Measurements from ENCODE around the gene UNC45A.
"Not testable (repeated sequence)": the region's sequence is repeated elsewhere in the genome, so short reads cannot be mapped to it uniquely, and the experiment has no call there.

Gene UNC45A

GRCh38 chr15:90903733-90904536, 31.1 kb upstream of the UNC45A start:
- DNase-seq, result no peak

DNA sequence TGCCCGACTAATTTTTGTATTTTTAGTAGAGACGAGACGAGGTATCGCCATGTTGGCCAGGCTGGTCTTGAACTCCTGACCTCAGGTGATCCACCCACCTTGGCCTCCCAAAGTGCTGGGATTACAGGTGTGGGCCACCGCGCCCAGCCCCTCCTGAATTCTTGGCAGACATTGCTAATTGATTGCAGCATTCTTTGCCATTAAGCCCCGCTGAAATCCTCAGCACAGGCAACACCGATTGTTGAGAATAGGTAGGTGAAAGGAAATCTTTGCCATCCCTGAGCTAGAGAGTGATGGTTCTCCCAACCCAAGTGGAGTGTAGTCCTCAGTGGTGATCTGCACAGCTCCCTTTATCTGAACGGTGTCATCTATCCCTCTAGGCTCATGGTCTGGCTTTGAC, 30.3 kb upstream of the UNC45A start:
- DNase-seq, result no peak

GRCh38 chr15:90905306-90906180, 29.5 kb upstream of the UNC45A start:
- no peak for DNase-seq

DNA sequence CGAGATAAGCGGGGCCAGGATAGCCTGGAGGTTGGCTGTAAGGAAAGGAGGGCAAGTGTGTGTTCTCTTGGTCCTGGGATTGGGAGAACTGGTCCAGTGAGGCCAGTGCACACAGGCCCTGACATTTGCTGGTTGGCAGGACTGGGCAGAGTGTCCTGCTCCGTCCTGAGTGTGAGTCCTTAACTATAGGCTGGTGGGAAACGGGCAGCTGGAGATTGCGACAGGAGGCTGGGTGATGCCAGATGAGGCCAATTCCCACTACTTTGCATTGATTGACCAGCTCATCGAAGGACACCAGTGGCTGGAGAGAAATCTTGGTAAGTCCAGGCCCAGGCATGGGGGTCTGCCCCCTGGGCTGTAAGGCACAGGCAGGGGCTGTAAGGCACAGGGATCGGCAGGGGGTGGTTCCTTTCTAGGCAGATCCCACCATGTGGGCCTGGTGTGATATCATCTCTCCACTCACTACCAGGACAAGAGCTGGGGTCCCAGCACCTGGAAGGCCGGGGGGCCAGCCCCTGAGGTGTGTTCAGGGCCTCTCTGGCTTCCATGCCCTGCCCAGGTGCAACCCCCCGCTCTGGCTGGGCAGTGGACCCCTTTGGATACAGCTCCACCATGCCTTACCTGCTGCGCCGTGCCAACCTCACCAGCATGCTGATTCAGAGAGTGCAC, 28.8 kb upstream of the UNC45A start:
- DNase-seq, result no peak

DNA sequence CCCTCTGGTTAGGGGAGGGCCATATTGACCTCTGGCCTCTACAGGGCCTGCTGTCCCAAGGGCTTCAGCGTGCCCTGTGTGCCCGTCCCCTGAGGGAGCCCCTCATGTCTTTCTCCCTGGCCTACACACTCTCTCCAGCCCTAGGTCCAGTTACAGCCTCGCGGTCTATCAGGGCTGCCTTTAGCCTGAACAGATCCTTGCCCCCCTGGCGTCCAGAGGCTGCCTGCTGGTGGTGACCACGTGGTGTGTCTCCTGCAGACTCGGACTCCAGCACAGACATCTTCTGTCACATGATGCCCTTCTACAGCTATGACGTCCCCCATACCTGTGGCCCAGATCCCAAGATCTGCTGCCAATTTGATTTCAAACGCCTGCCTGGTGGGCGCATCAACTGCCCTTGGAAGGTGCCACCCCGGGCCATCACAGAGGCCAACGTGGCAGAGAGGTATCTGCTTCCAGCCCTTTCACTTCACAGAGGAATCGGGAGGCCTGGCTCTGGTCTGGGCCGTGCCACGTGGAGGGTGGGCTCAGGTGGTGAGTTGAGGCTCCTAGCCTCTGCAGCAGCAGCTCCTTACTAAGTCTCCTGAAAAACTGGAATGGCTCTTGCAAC, 27.9 kb upstream of the UNC45A start:
- no peak for DNase-seq

- no peak for DNase-seq
Measured at GRCh38 chr15:90907838-90908507, 27.1 kb upstream of the UNC45A start.

DNA sequence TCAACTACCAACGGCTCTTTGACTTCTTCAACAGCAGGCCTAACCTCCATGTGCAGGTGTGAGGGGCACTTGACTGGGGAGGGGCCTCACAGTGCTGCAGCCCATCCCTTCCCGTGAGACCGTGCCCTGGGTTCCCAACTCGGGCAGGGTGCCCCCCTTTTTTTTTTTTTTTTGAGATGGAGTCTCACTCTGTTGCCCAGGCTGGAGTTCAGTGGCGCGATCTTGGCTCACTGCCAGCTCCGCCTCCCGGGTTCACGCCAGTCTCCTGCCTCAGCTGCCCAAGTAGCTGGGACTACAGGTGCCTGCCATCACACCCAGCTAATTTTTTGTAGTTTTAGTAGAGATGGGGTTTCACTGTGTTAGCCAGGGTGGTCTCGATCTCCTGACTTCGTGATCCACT, 25.6 kb upstream of the UNC45A start:
- not testable (repeated sequence) for DNase-seq

DNA sequence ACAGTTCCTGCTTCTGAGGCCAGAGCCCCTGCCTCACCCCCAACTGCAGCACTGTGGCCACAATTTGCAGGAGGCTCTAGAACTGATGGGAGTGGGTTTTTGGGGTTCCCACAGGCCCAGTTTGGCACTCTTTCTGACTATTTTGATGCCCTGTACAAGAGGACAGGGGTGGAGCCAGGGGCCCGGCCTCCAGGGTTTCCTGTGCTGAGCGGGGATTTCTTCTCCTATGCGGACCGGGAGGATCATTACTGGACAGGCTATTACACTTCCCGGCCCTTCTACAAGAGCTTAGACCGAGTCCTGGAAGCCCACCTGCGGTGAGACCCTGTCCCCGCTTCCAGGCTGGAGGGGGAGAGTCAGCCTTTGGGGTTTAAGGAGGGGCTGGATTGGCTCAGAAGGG, 25.1 kb upstream of the UNC45A start:
- no peak for DNase-seq

DNA sequence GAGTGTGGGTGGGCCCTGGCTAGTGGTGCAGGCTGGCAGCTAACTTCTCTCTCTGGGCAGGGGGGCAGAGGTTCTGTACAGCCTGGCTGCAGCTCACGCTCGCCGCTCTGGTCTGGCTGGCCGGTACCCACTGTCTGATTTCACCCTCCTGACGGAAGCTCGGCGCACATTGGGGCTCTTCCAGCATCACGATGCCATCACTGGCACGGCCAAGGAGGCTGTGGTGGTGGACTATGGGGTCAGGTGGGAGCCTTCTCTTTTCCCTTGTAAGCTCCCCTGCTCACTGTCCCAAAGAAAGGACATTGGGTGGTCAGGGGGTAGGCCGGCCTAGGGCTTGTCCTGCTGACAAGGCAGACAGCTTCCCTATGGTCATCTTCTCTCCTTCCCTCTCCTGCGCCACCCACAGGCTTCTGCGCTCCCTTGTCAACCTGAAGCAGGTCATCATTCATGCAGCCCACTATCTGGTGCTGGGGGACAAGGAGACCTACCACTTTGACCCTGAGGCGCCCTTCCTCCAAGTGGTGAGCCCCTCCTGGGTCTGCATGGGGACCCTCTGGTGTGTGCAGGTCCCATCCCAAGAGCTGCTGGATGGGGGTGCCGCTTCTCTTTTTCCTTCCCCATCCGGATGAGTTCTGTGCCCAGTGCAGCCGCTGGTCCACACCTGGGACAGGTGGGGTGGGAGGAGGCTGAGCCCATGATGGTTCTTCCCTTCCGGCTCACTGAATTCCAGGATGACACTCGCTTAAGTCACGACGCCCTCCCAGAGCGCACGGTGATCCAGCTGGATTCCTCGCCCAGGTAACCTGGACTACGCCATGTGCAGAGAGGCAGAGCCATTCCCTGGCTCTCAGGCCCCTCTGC, 24.4 kb upstream of the UNC45A start:
- DNase-seq, result no peak

DNA sequence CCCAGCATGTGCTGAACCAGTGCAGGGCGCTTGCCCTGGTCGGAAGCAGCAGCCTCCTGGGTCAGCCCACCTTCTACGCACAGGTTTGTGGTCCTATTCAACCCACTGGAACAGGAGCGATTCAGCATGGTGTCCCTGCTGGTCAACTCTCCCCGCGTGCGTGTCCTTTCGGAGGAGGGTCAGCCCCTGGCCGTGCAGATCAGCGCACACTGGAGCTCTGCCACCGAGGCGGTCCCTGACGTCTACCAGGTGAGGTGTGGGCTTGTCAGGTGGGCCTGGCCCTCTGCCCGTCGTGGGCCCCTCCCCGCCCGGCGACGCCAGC, 23.8 kb upstream of the UNC45A start:
- no peak for DNase-seq

GRCh38 chr15:90911906-90912769, 22.9 kb upstream of the UNC45A start:
- no peak for DNase-seq

GRCh38 chr15:90912770-90913075, 22.4 kb upstream of the UNC45A start:
- no peak for DNase-seq

DNA sequence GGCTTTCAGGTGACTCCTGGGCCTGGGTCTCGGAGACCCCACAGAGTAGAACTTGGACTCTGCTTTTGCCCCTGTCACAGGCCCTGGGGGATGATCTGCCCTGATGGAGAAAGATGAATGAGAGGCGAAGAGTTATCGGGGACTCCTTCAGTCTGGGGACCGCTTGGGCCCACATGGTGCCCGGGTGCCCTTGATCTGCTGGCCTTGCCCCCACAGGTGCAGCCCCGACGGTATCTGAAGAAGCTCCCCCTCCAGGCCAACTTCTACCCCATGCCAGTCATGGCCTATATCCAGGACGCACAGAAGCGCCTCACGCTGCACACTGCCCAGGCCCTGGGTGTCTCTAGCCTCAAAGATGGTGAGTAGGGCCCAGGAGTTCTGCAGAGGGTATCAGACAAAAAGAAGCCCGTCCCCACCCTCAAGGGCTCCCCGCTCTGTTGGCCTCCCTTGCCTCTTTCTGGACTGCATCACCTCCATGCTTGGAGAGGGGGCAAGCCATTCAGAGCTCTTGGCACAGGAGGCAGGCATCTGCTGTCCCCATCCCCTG, 21.6 kb upstream of the UNC45A start:
- no peak for DNase-seq

GRCh38 chr15:90914305-90915080, 20.6 kb upstream of the UNC45A start:
- DNase-seq, result no peak

- no peak for DNase-seq
Measured at GRCh38 chr15:90915216-90915807, 19.8 kb upstream of the UNC45A start.

DNA sequence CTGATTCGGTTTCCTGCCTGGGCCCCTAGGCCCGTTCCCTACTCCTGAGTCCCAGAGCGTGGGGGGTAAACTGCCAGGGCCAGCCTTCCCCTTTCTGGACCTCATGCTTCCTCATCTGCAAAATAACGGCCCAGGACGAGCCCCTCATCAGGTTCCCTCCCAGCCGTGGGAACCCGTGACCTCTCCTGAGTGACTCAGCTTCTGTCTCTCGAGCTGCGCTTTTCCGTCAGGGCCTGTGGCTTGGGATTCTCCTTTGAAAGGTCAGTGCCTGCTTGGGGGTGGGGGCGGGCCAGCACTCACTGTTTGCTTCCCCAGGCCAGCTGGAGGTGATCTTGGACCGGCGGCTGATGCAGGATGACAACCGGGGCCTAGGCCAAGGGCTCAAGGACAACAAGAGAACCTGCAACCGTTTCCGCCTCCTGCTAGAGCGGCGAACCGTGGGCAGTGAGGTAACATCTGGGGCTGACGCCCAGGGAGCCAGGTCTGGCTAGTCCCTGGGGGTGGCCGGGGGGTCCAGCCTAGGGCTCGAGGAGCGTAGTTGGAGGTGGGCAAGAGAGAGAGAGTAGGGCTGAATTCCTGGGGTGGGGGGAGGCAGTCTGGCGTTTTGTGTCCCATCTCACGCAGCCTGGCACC, 19.2 kb upstream of the UNC45A start:
- no peak for DNase-seq

- DNase-seq, result no peak
Measured at GRCh38 chr15:90916461-90916860, 18.6 kb upstream of the UNC45A start.

DNA sequence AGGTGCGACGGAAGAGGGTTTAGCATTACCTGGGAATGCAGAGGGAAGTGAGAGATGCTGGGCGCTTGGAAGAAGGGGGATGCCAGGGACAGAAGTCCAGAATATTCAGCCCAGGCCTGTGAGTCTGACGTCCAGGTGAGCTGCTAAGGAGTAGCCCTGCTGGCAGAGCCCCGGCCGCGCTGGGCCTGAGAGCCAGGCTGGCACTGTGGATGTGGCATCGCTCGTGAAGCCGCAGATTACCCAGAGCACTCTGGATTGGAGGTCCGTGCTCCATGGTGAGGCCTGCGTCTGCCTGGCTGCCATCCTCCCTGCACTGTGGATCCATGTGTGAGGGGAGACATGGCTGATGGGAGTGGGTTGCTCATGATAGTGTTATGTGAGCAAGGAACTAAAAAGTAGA, 17.5 kb upstream of the UNC45A start:
- DNase-seq, result no peak

Data from activated effector memory CD4-positive, alpha-beta T cell treated with anti-CD3 and anti-CD28 coated beads, Interleukin-2, amount 50 U/mL, for 16 hours (primary cell).